Measurements from ENCODE around the gene HBQ1. TPM values are rescaled to one million over a fixed set of nuclear protein-coding genes. Genes with fewer than 3 reads are reported as not detected.
A peak's percentile ranks its signal among the peaks of the same experiment; 100 is the strongest.

The HBQ1 gene
- total RNA-seq (not detected), polyA plus RNA-seq (under 1 TPM in 1 of 3 donors, not detected in 2; 0.19 TPM)

DNA sequence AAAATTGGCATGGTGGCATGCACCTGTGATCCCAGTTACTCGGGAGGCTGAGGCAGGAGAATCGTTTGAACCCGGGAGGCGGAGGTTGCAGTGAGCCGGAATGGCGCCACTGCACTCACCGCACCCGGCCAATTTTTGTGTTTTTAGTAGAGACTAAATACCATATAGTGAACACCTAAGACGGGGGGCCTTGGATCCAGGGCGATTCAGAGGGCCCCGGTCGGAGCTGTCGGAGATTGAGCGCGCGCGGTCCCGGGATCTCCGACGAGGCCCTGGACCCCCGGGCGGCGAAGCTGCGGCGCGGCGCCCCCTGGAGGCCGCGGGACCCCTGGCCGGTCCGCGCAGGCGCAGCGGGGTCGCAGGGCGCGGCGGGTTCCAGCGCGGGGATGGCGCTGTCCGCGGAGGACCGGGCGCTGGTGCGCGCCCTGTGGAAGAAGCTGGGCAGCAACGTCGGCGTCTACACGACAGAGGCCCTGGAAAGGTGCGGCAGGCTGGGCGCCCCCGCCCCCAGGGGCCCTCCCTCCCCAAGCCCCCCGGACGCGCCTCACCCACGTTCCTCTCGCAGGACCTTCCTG is at the start of gene HBQ1:
TSS of gene HBQ1 (plus strand) at position 359 of the 575 bp plus-strand sequence. CDS start at position 387, 28 bp downstream.
- Histone ChIP-seq H3K4me3 (peak within 1 kb of the TSS in 3 of 4 donors; percentile 16 to 36 (median 30)), H3K9me3 (no peaks in the 10 kb centered on the region), H3K36me3 (no peaks in the 10 kb centered on the region), H3K27me3 (peaks cover 38 to 54% (median 47%) of the 10 kb centered on the region in 3 donors), H3K27ac (no peak within 1 kb of the TSS), H3K4me1 (peaks cover 0 to 22% (median 19%) of the 10 kb centered on the region in 4 donors)
- TF ChIP-seq, protein P1, sequence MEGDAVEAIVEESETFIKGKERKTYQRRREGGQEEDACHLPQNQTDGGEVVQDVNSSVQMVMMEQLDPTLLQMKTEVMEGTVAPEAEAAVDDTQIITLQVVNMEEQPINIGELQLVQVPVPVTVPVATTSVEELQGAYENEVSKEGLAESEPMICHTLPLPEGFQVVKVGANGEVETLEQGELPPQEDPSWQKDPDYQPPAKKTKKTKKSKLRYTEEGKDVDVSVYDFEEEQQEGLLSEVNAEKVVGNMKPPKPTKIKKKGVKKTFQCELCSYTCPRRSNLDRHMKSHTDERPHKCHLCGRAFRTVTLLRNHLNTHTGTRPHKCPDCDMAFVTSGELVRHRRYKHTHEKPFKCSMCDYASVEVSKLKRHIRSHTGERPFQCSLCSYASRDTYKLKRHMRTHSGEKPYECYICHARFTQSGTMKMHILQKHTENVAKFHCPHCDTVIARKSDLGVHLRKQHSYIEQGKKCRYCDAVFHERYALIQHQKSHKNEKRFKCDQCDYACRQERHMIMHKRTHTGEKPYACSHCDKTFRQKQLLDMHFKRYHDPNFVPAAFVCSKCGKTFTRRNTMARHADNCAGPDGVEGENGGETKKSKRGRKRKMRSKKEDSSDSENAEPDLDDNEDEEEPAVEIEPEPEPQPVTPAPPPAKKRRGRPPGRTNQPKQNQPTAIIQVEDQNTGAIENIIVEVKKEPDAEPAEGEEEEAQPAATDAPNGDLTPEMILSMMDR (IDR thresholded peaks at IDR 0.05), result peak in 1 of 4 experiments; percentile 28
- TF ChIP-seq POLR2A (IDR thresholded peaks at IDR 0.05) (no peak), POLR2AphosphoS5 (IDR thresholded peaks at IDR 0.05) (no peak)
- intact Hi-C loops (cut with DNase I), result no loop called here
- 8 to 9% methylated on average over 59 of the region's 59 CpGs for WGBS, 2 donors
- DNase-seq, result no peak

- TF ChIP-seq POLR2AphosphoS5 (IDR thresholded peaks at IDR 0.05) (no peak), POLR2A (IDR thresholded peaks at IDR 0.05) (no peak), EP300 (IDR thresholded peaks at IDR 0.05) (no peak)
- TF ChIP-seq, protein P1 (IDR thresholded peaks at IDR 0.05), result no peak
- intact Hi-C loops (cut with DNase I), result no loop called here
- Histone ChIP-seq H3K9me3 (no peaks in the 10 kb centered on the region), H3K36me3 (no peaks in the 10 kb centered on the region), H3K27me3 (no peaks in the 10 kb centered on the region), H3K4me1 (no peaks in the 10 kb centered on the region), H3K27ac (no peak overlapping the region), H3K4me3 (no peak overlapping the region)
- no peak for DNase-seq
- WGBS, 2 donors, result 95 to 96% methylated on average over 15 of the region's 15 CpGs
Observed at GRCh38 chr16:130533-131173, 49.6 kb upstream of the HBQ1 start.

- Histone ChIP-seq H3K27me3 (no peaks in the 10 kb centered on the region), H3K4me3 (no peak overlapping the region), H3K36me3 (no peaks in the 10 kb centered on the region), H3K27ac (no peak overlapping the region), H3K9me3 (no peaks in the 10 kb centered on the region), H3K4me1 (peaks cover 0 to 2% (median 1%) of the 10 kb centered on the region in 4 donors)
- TF ChIP-seq, protein P1 (IDR thresholded peaks at IDR 0.05), result no peak
- TF ChIP-seq EP300 (IDR thresholded peaks at IDR 0.05) (no peak), POLR2A (IDR thresholded peaks at IDR 0.05) (no peak), POLR2AphosphoS5 (IDR thresholded peaks at IDR 0.05) (no peak)
- WGBS, 2 donors, result 95 to 96% methylated on average over 7 of the region's 7 CpGs
- intact Hi-C loops (cut with DNase I), result no loop called here
- no peak for DNase-seq
Observed at GRCh38 chr16:132120-132519, 48.1 kb upstream of the HBQ1 start.

- no peak for DNase-seq
- H3K36me3 ChIP-seq, result no peaks in the 10 kb centered on the region
- H3K9me3 ChIP-seq, result no peaks in the 10 kb centered on the region
- H3K27me3 ChIP-seq, result no peaks in the 10 kb centered on the region
- H3K4me1 ChIP-seq, result peaks cover 0 to 12% (median 8%) of the 10 kb centered on the region in 4 donors
- intact Hi-C loops (cut with DNase I), result no loop called here
- H3K27ac ChIP-seq, result no peak overlapping the region
- WGBS, 2 donors, result 96 to 98% methylated on average over 2 of the region's 2 CpGs
- TF ChIP-seq EP300 (IDR thresholded peaks at IDR 0.05), result no peak
- TF ChIP-seq POLR2A (IDR thresholded peaks at IDR 0.05), result no peak
- TF ChIP-seq, protein P1 (IDR thresholded peaks at IDR 0.05), result no peak
- TF ChIP-seq POLR2AphosphoS5 (IDR thresholded peaks at IDR 0.05), result no peak
- no peak overlapping the region for H3K4me3 ChIP-seq
Observed at GRCh38 chr16:133716-134115, 46.5 kb upstream of the HBQ1 start.

Measured in sigmoid colon (tissue), 7 donors.